CD4-positive, alpha-beta T cell treated with Interleukin-6 at 100 ng/mL for 8 hours (primary cell): Measurements from ENCODE around the gene PPARD.
"Not testable (repeated sequence)": the region's sequence is repeated elsewhere in the genome, so short reads cannot be mapped to it uniquely, and the experiment has no call there.

ENCODE experiments used
- DNase-seq: peaks from one replicate; pipeline ENCODE4 v3.0.0-alpha.2; 2020; ENCODE audit warnings: mixed read lengths, low spot score

The PPARD gene

GRCh38 chr6:35342258-35343091 is at the start of gene PPARD:
PPARD (plus strand) TSS chr6:35342558; CDS start chr6:35411088, 68,530 bp downstream.
- DNase-seq = peak; percentile 96

GRCh38 chr6:35293681-35294080 is 48.7 kb upstream of the PPARD start:
- no peak for DNase-seq

- peak; percentile 60 for DNase-seq
These were observed 47.9 kb upstream of the PPARD start for GRCh38 chr6:35294308-35294945.

- no peak for DNase-seq
These were observed 47.3 kb upstream of the PPARD start for GRCh38 chr6:35295036-35295435.

- DNase-seq = no peak
These were observed 46.6 kb upstream of the PPARD start for GRCh38 chr6:35295521-35296315.

GRCh38 chr6:35296931-35297600 is 45.3 kb upstream of the PPARD start:
- no peak for DNase-seq

- DNase-seq = peak; percentile 92
These were observed 44.5 kb upstream of the PPARD start, which contains the start of gene DEF6 for GRCh38 chr6:35297601-35298481. DEF6 (plus strand) TSS chr6:35297818; CDS start chr6:35297857, 39 bp downstream.

- DNase-seq = peak; percentile 27
These were observed 43.7 kb upstream of the PPARD start for GRCh38 chr6:35298625-35299140.

GRCh38 chr6:35299674-35300073 is 42.7 kb upstream of the PPARD start:
- DNase-seq = peak; percentile 33

- peak; percentile 77 for DNase-seq
These were observed 41.5 kb upstream of the PPARD start for GRCh38 chr6:35300848-35301247.

- peak; percentile 89 for DNase-seq
These were observed 39.6 kb upstream of the PPARD start for GRCh38 chr6:35302604-35303241.

GRCh38 chr6:35304299-35304698 is 38.1 kb upstream of the PPARD start:
- no peak for DNase-seq

GRCh38 chr6:35305117-35305516 is 37.2 kb upstream of the PPARD start:
- DNase-seq = peak; percentile 27

- DNase-seq = not testable (repeated sequence)
These were observed 35.2 kb upstream of the PPARD start for GRCh38 chr6:35307138-35307537.

GRCh38 chr6:35308543-35308942 is 33.8 kb upstream of the PPARD start:
- not testable (repeated sequence) for DNase-seq

GRCh38 chr6:35309611-35310264 is 32.6 kb upstream of the PPARD start:
- DNase-seq = no peak

GRCh38 chr6:35310265-35310831 is 32.0 kb upstream of the PPARD start:
- DNase-seq = peak; percentile 21

GRCh38 chr6:35311390-35312075 is 30.8 kb upstream of the PPARD start:
- peak; percentile 77 for DNase-seq
